Fibroblast of mammary gland (primary cell): Measurements from ENCODE around the gene C4BPB.
"Not testable (repeated sequence)": the region's sequence is repeated elsewhere in the genome, so short reads cannot be mapped to it uniquely, and the experiment has no call there.

ENCODE experiments used
- DNase-seq: peaks from one replicate; pipeline ENCODE4 v3.0.0-alpha.2; 2010; ENCODE audit warnings: low read depth
- H3K4me3 ChIP-seq: 2 replicates; pipeline ENCODE4 v1.5.1; 2011; ENCODE audit warnings: low read depth, mild to moderate bottlenecking, low read length, moderate library complexity; ENCODE audit not compliant: control insufficient read depth
- TF ChIP-seq, protein P1 (sequence below): conservative IDR thresholded peaks from 2 replicates; pipeline ENCODE4 v1.5.1; 2011; ENCODE audit warnings: low read depth, low read length, inconsistent platforms; ENCODE audit not compliant: control insufficient read depth, insufficient read depth

C4BPB gene, protein sequence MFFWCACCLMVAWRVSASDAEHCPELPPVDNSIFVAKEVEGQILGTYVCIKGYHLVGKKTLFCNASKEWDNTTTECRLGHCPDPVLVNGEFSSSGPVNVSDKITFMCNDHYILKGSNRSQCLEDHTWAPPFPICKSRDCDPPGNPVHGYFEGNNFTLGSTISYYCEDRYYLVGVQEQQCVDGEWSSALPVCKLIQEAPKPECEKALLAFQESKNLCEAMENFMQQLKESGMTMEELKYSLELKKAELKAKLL

DNA sequence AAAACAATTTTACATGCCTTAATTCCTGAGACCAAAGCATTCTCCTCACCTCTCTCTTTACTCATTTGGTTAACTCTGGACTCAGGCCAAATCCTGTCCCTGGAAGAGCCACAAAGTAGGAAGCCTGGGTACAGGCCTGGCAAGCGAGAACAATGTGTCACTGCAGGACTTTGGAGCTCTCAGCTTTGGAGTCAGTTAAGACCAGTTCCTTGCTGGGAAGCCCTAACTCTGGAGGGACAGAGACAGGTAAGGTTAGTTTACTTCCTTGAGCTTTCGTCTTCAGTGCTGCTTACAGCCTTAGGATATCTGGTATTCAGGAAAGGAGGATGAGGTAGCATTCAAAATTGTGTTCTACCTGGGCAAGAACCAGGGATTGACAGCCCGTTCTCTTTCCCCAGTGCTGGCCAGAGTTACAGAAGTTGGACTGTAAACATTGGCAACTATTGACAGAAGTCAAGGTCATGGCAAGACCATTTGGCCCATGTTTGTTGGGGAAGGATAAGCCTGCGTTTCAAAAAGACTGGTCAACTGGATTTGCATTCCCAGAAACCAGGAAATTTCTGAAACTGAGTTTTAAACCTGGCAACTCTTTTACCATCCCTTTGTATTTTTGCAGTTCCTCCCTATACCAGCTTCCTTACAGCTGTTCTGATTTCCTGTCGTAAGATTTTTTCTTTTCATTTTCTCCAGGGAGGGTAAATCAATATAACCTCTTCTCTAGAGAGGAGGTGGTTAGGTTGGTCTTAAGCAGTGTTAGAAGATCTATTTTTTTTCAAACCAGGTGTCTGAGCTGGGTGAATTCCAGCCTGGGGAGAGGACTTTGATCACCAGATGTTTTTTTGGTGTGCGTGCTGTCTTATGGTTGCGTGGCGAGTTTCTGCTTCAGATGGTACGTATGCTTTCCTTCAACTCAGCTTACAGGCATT, at the start of gene C4BPB:
C4BPB (plus strand) TSS at position 160 of the 926 bp plus-strand sequence; CDS start at position 832, 672 bp downstream.
- no peak for DNase-seq
- H3K4me3 ChIP-seq = no peak within 1 kb of the TSS
- TF ChIP-seq, protein P1, sequence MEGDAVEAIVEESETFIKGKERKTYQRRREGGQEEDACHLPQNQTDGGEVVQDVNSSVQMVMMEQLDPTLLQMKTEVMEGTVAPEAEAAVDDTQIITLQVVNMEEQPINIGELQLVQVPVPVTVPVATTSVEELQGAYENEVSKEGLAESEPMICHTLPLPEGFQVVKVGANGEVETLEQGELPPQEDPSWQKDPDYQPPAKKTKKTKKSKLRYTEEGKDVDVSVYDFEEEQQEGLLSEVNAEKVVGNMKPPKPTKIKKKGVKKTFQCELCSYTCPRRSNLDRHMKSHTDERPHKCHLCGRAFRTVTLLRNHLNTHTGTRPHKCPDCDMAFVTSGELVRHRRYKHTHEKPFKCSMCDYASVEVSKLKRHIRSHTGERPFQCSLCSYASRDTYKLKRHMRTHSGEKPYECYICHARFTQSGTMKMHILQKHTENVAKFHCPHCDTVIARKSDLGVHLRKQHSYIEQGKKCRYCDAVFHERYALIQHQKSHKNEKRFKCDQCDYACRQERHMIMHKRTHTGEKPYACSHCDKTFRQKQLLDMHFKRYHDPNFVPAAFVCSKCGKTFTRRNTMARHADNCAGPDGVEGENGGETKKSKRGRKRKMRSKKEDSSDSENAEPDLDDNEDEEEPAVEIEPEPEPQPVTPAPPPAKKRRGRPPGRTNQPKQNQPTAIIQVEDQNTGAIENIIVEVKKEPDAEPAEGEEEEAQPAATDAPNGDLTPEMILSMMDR = no peak

DNA sequence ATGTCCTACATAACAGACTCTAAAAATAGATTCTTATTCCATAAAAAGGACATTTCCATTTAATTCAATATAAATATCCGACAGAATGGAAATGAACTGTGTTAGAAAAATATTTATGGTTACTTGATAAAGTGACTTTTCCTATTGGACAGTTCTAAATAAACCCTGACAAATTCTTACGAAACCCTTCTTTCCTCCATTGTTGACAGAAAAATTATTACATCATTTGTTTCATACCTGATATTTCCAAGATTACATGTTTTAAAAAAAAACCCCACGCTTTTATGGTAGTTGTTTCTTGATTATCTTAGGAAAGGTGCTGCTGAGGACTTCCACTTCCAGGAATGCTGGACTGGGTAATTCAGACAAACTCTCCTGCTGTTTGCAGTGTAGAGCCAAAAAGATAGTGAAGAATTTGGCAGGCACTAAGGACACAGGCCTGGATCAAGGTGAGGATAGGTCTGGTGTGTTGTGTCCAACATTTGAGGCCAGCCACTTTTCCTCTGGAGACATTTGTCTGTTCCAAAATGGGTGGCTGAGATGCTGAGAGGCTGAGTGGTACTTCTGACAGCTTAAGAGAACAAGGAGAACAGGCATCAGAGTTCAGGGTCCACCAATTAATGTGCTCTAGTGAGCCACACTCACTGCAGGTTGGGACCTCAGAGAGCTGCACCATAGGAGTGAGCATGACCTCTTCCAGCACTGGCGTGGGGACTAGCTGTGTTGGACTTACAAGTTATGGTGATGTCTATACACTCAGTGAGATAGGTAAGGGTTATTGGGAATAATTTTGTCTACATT, 49.1 kb upstream of the C4BPB start:
- TF ChIP-seq, protein P1 = no peak
- DNase-seq = no peak
- H3K4me3 ChIP-seq = no peak overlapping the region

DNA sequence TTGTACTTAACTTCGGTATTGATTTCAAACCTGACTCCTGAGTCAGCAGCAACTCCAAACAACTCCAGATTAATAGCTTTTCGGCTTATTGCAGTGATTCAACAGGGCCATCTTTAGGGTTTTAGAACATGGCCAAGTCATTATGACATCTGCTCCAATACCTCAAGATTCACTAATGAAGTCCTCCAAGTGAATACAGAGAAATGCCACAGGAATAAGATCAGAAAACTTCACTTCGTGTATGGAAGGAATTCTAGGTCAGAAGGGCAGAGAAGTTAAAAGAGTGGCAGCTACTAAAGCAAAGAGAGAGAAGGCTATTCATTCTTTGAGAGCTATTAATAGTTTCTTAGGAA, 48.5 kb upstream of the C4BPB start:
- no peak overlapping the region for H3K4me3 ChIP-seq
- DNase-seq = no peak
- TF ChIP-seq, protein P1 = no peak

DNA sequence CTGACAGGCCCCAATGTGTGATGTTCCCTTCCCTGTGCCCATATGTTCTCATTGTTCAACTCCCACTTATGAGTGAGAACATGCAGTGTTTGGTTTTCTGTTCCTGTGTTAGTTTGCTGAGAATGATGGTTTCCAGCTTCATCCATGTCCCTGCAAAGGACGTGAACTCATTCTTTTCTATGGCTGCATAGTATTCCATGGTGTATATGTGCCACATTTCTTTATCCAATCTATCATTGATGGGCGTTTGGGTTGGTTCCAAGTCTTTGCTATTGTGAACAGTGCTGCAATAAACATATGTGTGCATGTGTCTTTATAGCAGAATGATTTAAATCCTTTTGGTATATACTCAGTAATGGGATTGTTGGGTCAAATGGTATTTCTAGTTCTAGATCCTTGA, 47.3 kb upstream of the C4BPB start:
- not testable (repeated sequence) for DNase-seq, H3K4me3 ChIP-seq

DNA sequence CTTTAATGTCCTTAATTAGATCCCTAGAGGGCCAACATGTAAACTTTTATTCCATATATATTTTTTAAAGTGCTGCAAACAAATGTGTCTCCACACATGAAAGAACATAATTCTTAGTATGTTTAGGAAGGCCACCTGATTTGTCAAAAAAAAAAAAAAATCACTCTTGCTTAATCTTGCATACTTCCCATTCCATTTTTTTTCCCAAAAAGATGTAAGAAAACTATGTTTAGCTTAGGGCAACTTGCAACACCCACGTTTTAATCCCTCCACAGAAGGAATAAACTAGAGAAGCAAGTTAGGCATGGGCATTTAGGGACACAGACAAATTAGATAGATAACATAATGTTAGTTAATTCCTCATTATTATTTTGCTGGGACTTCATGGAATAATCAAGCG, 43.2 kb upstream of the C4BPB start:
- no peak for DNase-seq
- TF ChIP-seq, protein P1 = no peak
- no peak overlapping the region for H3K4me3 ChIP-seq

DNA sequence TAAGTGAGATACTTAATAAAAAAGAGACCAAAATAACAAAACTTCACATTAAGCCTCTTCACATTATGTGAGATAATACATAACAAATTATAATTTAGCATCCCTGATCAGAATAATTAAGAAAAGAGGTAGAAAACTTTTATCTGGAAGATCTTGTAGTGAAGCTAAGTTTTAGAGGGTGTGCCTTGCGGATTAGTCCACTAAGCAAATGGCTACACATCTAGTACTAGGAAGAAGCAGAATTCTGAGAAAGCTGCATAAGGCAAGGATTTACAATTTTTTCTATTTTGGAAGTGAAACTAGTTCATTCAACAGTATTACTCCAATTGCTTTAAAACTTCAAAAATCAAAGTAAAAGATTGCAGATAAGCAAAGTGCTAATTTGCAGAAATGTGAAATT, 41.2 kb upstream of the C4BPB start:
- DNase-seq = no peak
- no peak overlapping the region for H3K4me3 ChIP-seq
- TF ChIP-seq, protein P1 = no peak
